Measurements from ENCODE around the gene CPXM2. TPM values are rescaled to one million over a fixed set of nuclear protein-coding genes. Genes with fewer than 3 reads are reported as not detected.

CPXM2 gene
- total RNA-seq, 1 experiment from 2014 or later = not detected

DNA sequence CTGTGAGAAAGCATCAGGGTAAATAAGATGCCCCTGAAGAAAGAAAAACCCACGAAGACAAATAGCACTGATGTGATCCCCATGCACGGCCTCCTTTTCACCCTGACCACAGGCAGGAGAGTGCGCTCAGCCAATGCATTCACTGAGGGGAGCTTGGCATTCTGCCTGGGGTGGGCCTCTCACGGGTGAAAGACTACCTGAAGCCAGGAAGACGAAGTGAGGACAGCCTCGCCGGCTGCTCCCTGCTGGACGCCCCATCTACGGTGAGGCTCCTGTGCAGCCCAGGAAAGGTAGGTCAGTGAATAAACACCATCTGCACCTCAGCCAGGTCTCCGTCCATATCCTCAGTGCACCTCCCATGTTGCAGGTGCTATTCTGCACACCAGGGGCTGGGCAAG, 32.0 kb downstream of the CPXM2 start:
- Mint-ChIP-seq H3K4me1 (ENCODE audit: low read depth, unreplicated experiment) (no peaks in the 10 kb centered on the region), H3K27ac (ENCODE audit: unreplicated experiment) (no peak overlapping the region), H3K9me3 (ENCODE audit: low read depth, unreplicated experiment) (no peaks in the 10 kb centered on the region), H3K27me3 (ENCODE audit: unreplicated experiment) (peaks cover 75% of the 10 kb centered on the region), H3K4me3 (ENCODE audit: low read depth, unreplicated experiment) (no peak overlapping the region), H3K36me3 (ENCODE audit: insufficient read depth, unreplicated experiment) (no peaks in the 10 kb centered on the region)
- BruUV-seq (replicated peaks) = no TSS peak
- intact Hi-C loops (cut with micrococcal nuclease; ENCODE audit: unreplicated experiment) = loop anchor here (10.0 kb wide), 1 partner anchor 275 kb away; no protein-coding TSS in a partner anchor
- TF ChIP-seq, protein P1, sequence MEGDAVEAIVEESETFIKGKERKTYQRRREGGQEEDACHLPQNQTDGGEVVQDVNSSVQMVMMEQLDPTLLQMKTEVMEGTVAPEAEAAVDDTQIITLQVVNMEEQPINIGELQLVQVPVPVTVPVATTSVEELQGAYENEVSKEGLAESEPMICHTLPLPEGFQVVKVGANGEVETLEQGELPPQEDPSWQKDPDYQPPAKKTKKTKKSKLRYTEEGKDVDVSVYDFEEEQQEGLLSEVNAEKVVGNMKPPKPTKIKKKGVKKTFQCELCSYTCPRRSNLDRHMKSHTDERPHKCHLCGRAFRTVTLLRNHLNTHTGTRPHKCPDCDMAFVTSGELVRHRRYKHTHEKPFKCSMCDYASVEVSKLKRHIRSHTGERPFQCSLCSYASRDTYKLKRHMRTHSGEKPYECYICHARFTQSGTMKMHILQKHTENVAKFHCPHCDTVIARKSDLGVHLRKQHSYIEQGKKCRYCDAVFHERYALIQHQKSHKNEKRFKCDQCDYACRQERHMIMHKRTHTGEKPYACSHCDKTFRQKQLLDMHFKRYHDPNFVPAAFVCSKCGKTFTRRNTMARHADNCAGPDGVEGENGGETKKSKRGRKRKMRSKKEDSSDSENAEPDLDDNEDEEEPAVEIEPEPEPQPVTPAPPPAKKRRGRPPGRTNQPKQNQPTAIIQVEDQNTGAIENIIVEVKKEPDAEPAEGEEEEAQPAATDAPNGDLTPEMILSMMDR (IDR thresholded peaks at IDR 0.05; ENCODE audit: unreplicated experiment) = no peak
- CTCF ChIA-PET = no interaction called here
- DNase-seq = no peak

DNA sequence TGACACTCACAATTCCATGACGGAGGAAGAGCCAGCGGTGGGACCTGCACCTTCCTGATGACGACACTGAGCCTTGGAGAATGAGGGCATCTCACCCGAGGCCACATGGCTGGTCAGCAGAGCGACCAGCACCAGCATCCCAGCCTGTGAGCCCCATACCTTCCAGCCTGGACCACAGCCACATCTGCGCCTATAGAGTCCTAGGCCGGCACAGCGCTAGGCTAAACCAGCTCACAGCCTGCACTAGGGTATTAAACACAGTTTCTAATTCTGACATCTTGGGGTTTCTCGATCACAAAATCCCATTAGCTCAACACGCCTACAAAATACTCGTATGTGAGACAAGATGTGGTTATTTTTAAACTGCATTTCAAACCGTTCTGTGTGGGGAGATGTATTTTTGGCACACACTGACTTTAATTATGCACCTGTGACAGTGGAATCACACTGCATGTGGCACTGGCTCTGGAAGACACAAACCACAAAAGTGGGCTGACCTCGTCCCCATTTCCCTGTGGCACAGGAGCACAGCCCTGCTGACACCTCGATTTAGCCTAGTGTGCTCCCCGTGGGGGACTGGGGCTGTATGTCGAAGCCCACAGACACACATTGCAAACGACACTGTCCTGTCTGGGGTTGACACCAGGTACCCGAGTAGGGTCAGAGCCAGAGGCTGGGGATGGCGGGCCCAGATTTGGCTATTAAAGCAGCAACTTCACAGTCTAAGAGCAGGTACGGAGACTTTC, 32.5 kb downstream of the CPXM2 start:
- intact Hi-C loops (cut with micrococcal nuclease; ENCODE audit: unreplicated experiment) = no loop called here
- peaks cover 72% of the 10 kb centered on the region for H3K27me3 Mint-ChIP-seq (ENCODE audit: unreplicated experiment)
- no peak for DNase-seq
- no TSS peak for BruUV-seq (replicated peaks)
- H3K4me3 Mint-ChIP-seq (ENCODE audit: low read depth, unreplicated experiment) = no peak overlapping the region
- no peak overlapping the region for H3K27ac Mint-ChIP-seq (ENCODE audit: unreplicated experiment)
- no peaks in the 10 kb centered on the region for H3K9me3 Mint-ChIP-seq (ENCODE audit: low read depth, unreplicated experiment)
- no peaks in the 10 kb centered on the region for H3K36me3 Mint-ChIP-seq (ENCODE audit: insufficient read depth, unreplicated experiment)
- H3K4me1 Mint-ChIP-seq (ENCODE audit: low read depth, unreplicated experiment) = no peaks in the 10 kb centered on the region
- TF ChIP-seq, protein P1 (IDR thresholded peaks at IDR 0.05; ENCODE audit: unreplicated experiment) = no peak
- CTCF ChIA-PET = no interaction called here

- no TSS peak for BruUV-seq (replicated peaks)
- no peaks in the 10 kb centered on the region for H3K36me3 Mint-ChIP-seq (ENCODE audit: insufficient read depth, unreplicated experiment)
- intact Hi-C loops (cut with micrococcal nuclease; ENCODE audit: unreplicated experiment) = no loop called here
- CTCF ChIA-PET = no interaction called here
- no peaks in the 10 kb centered on the region for H3K9me3 Mint-ChIP-seq (ENCODE audit: low read depth, unreplicated experiment)
- DNase-seq = no peak
- H3K4me3 Mint-ChIP-seq (ENCODE audit: low read depth, unreplicated experiment) = no peak overlapping the region
- no peaks in the 10 kb centered on the region for H3K4me1 Mint-ChIP-seq (ENCODE audit: low read depth, unreplicated experiment)
- peaks cover 69% of the 10 kb centered on the region for H3K27me3 Mint-ChIP-seq (ENCODE audit: unreplicated experiment)
- TF ChIP-seq, protein P1 (IDR thresholded peaks at IDR 0.05; ENCODE audit: unreplicated experiment) = no peak
- H3K27ac Mint-ChIP-seq (ENCODE audit: unreplicated experiment) = no peak overlapping the region
Measured at GRCh38 chr10:123858077-123858681, 33.4 kb downstream of the CPXM2 start.

DNA sequence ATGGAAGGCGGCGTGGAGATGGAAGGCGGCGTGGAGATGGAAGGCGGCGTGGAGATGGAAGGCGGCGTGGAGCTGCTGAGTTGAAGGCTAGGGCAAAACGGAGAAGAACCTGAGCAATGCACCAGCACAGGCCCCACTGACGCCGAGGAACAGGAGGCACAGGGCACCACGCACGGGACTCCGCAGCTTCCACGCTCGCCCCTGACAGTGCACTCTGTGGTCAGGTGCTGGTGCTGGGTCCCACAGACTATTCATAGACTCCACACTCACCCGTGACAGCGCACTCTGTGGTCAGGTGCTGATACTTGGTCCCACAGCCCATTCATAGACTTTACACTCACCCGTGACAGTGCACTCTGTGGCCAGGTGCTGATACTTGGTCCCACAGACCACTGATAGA, 34.0 kb downstream of the CPXM2 start:
- Mint-ChIP-seq H3K27ac (ENCODE audit: unreplicated experiment) (no peak overlapping the region), H3K9me3 (ENCODE audit: low read depth, unreplicated experiment) (no peaks in the 10 kb centered on the region), H3K4me1 (ENCODE audit: low read depth, unreplicated experiment) (no peaks in the 10 kb centered on the region), H3K27me3 (ENCODE audit: unreplicated experiment) (peaks cover 75% of the 10 kb centered on the region), H3K36me3 (ENCODE audit: insufficient read depth, unreplicated experiment) (no peaks in the 10 kb centered on the region), H3K4me3 (ENCODE audit: low read depth, unreplicated experiment) (no peak overlapping the region)
- TF ChIP-seq, protein P1 (IDR thresholded peaks at IDR 0.05; ENCODE audit: unreplicated experiment) = no peak
- DNase-seq = no peak
- CTCF ChIA-PET = no interaction called here
- BruUV-seq (replicated peaks) = no TSS peak
- intact Hi-C loops (cut with micrococcal nuclease; ENCODE audit: unreplicated experiment) = no loop called here

Measured in Calu3 (cell line).